Keratinocyte (primary cell): Measurements from ENCODE around the gene SLC44A5. TPM values are rescaled to one million over a fixed set of nuclear protein-coding genes. Genes with fewer than 3 reads are reported as not detected.

ENCODE experiments used
- DNase-seq: peaks from one replicate; pipeline ENCODE4 v3.0.0-alpha.2; 2011; ENCODE audit warnings: low read depth, missing footprints, low spot score
- FAIRE-seq: peaks from 2 replicates; lab custom pipeline; 2011; peaks lifted over from hg19 to GRCh38; lab: Jason Lieb, UNC
- H2AFZ ChIP-seq: 2 replicates; pipeline ENCODE4 v1.6.0; 2012; ENCODE audit warnings: low read length, control low read depth, inconsistent platforms; ENCODE audit not compliant: control insufficient read depth
- H3K27ac ChIP-seq: 2 replicates; pipeline ENCODE4 v1.5.1; 2011; ENCODE audit warnings: low read length; ENCODE audit not compliant: control insufficient read depth, insufficient read depth
- H3K27me3 ChIP-seq: 3 replicates; pipeline ENCODE4 v1.6.0; 2011; ENCODE audit warnings: low read length; ENCODE audit not compliant: control insufficient read depth, insufficient read depth; ENCODE audit errors: extremely low read depth
- H3K36me3 ChIP-seq, 2 experiments: 2 replicates in 1 of 2; 3 replicates in 1 of 2; pipeline ENCODE4 v1.5.1; 2011; ENCODE audit warnings: low read length in 2 of 2, mild to moderate bottlenecking in 1 of 2; ENCODE audit not compliant: control insufficient read depth in 2 of 2, insufficient read depth in 2 of 2; ENCODE audit errors: extremely low read depth in 1 of 2
- H3K4me1 ChIP-seq: 3 replicates; pipeline ENCODE4 v1.5.1; 2011; ENCODE audit warnings: low read length; ENCODE audit not compliant: control insufficient read depth, insufficient read depth; ENCODE audit errors: extremely low read depth
- H3K4me2 ChIP-seq: 3 replicates; pipeline ENCODE4 v1.6.0; 2011; ENCODE audit warnings: low read depth, low read length; ENCODE audit not compliant: control insufficient read depth, insufficient read depth; ENCODE audit errors: extremely low read depth
- H3K4me3 ChIP-seq, 3 experiments: fragments of 200-600 bp in 1 of 3; sonication (generic) in 1 of 3; 2 replicates in 2 of 3; 3 replicates in 1 of 3; pipeline ENCODE4 v1.5.1; 2011 to 2016; ENCODE audit warnings: low read length in 3 of 3, mild to moderate bottlenecking in 3 of 3, control low read depth in 2 of 3, inconsistent platforms in 1 of 3, low read depth in 1 of 3, mixed read lengths in 1 of 3, mixed run types in 1 of 3, moderate library complexity in 1 of 3; ENCODE audit not compliant: control insufficient read depth in 2 of 3, insufficient read depth in 2 of 3; ENCODE audit errors: extremely low read depth in 1 of 3
- H3K79me2 ChIP-seq: 2 replicates; pipeline ENCODE4 v1.6.0; 2012; ENCODE audit warnings: low read length; ENCODE audit not compliant: control insufficient read depth, insufficient read depth
- H3K9ac ChIP-seq: 3 replicates; pipeline ENCODE4 v1.6.0; 2011; ENCODE audit warnings: low read length; ENCODE audit not compliant: control insufficient read depth, insufficient read depth; ENCODE audit errors: extremely low read depth
- H3K9me1 ChIP-seq: 3 replicates; pipeline ENCODE4 v1.6.0; 2011; ENCODE audit warnings: low read length; ENCODE audit not compliant: control insufficient read depth, insufficient read depth; ENCODE audit errors: extremely low read depth
- H3K9me3 ChIP-seq: 2 replicates; pipeline ENCODE4 v1.5.1; 2012; ENCODE audit warnings: low read depth, low read length; ENCODE audit not compliant: control insufficient read depth
- H4K20me1 ChIP-seq: 3 replicates; pipeline ENCODE4 v1.6.0; 2011; ENCODE audit warnings: low read length; ENCODE audit not compliant: control insufficient read depth, insufficient read depth; ENCODE audit errors: extremely low read depth
- CTCF ChIP-seq, 3 experiments: IDR thresholded peaks in 1 of 3; conservative IDR thresholded peaks in 1 of 3; optimal IDR thresholded peaks in 1 of 3; 2 replicates in 2 of 3; 3 replicates in 1 of 3; pipeline versions ENCODE3 to v1.5.1; 2011; ENCODE audit warnings: low read length in 3 of 3, mild to moderate bottlenecking in 3 of 3, moderate library complexity in 2 of 3, control low read depth in 1 of 3, inconsistent platforms in 1 of 3; ENCODE audit not compliant: insufficient read depth in 2 of 3; ENCODE audit errors: extremely low read depth in 1 of 3
- EZH2 ChIP-seq: IDR thresholded peaks from one replicate; pipeline ENCODE4 v1.6.1; 2012; ENCODE audit warnings: inconsistent platforms, mild to moderate bottlenecking, low read length, moderate library complexity
- dilution Hi-C: fragments of 300-500 bp; cut with MboI; formaldehyde crosslinking; loops from one replicate; pipeline ENCODE4 v1.7.0; 2020; ENCODE audit warnings: low sequenced_read_pairs; ENCODE audit not compliant: extremely low pct_ligation_motif_present
- polyA plus RNA-seq, 5 experiments: library from polyadenylated mRNA; depleted of rRNA in 3 of 5; stranded (reverse) in 3 of 5; stranded (forward) in 1 of 5; unstranded in 1 of 5; fragments of >200 nt; gene quantifications; 1 replicate in 1 of 5; 2 replicates in 3 of 5; 3 replicates in 1 of 5; pipeline versions ENCODE4 v1.2.1 to v1.2.3, GENCODE V29; 2011 to 2012; ENCODE audit warnings: missing spikeins in 2 of 5, low read depth in 1 of 5, low replicate concordance in 1 of 5

SLC44A5 gene
- polyA plus RNA-seq, 1 donor (not counting 4 experiments of a cell fraction or from before 2014, with no cell fraction given): 0.72 TPM

GRCh38 chr1:75559800-75560199 is 51.1 kb downstream of the SLC44A5 start:
- no peaks in the 10 kb centered on the region for H3K9me1 ChIP-seq
- dilution Hi-C loops: no loop called here
- no peaks in the 10 kb centered on the region for H4K20me1 ChIP-seq
- H3K9ac ChIP-seq: no peak overlapping the region
- TF ChIP-seq EZH2: no peak
- TF ChIP-seq CTCF (optimal IDR thresholded peaks at IDR 0.05 in 1 of 3, IDR thresholded peaks at IDR 0.05 in 1 of 3, conservative IDR thresholded peaks at IDR 0.05 in 1 of 3; ENCODE audit: extremely low read depth in 1 of 3, insufficient read depth in 2 of 3, low read length in 3 of 3): no peak
- H3K4me3 ChIP-seq: no peak overlapping the region
- H3K4me1 ChIP-seq: no peaks in the 10 kb centered on the region
- no peak for FAIRE-seq
- no peaks in the 10 kb centered on the region for H3K79me2 ChIP-seq
- no peak overlapping the region for H3K27ac ChIP-seq
- H3K4me2 ChIP-seq: no peak overlapping the region
- DNase-seq: no peak
- H3K36me3 ChIP-seq: no peaks in the 10 kb centered on the region
- no peak overlapping the region for H2AFZ ChIP-seq
- H3K27me3 ChIP-seq: no peaks in the 10 kb centered on the region
- H3K9me3 ChIP-seq: no peaks in the 10 kb centered on the region

GRCh38 chr1:75559136-75559535 is 51.8 kb downstream of the SLC44A5 start:
- no peak for FAIRE-seq
- dilution Hi-C loops: no loop called here
- no peak overlapping the region for H3K4me2 ChIP-seq

More at GRCh38 chr1:75559136-75559535, 51.8 kb downstream of the SLC44A5 start:
- Histone ChIP-seq H3K79me2 (no peaks in the 10 kb centered on the region), H3K27me3 (no peaks in the 10 kb centered on the region), H4K20me1 (no peaks in the 10 kb centered on the region), H3K9me3 (no peaks in the 10 kb centered on the region), H3K4me3 (no peak overlapping the region), H3K9ac (no peak overlapping the region), H3K4me1 (no peaks in the 10 kb centered on the region), H2AFZ (no peak overlapping the region), H3K36me3 (no peaks in the 10 kb centered on the region), H3K27ac (no peak overlapping the region), H3K9me1 (no peaks in the 10 kb centered on the region)
- DNase-seq: no peak
- TF ChIP-seq CTCF (optimal IDR thresholded peaks at IDR 0.05 in 1 of 3, IDR thresholded peaks at IDR 0.05 in 1 of 3, conservative IDR thresholded peaks at IDR 0.05 in 1 of 3; ENCODE audit: extremely low read depth in 1 of 3, insufficient read depth in 2 of 3, low read length in 3 of 3): no peak
- TF ChIP-seq EZH2: no peak
